GM11168 (cell line): ENCODE results near the gene SLC12A5.
"Not testable (repeated sequence)": the region's sequence is repeated elsewhere in the genome, so short reads cannot be mapped to it uniquely, and the experiment has no call there.

Experiments
- in situ Hi-C: fragments of 300-500 bp; cut with MboI; formaldehyde crosslinking; loops from one replicate; pipeline ENCODE4 v1.12.0; 2022; ENCODE audit warnings: low sequenced_read_pairs; ENCODE audit not compliant: unreplicated experiment

The SLC12A5 gene

GRCh38 chr20:46028772-46029371, at the start of gene SLC12A5:
SLC12A5 (plus strand) TSS chr20:46029215; CDS start chr20:46029345, 130 bp downstream.
- in situ Hi-C loops = no loop called here

GRCh38 chr20:45981261-45981660, 47.8 kb upstream of the SLC12A5 start:
- in situ Hi-C loops = no loop called here

- in situ Hi-C loops = no loop called here
Observed at GRCh38 chr20:45983279-45983743, 45.7 kb upstream of the SLC12A5 start.

GRCh38 chr20:45985573-45985972, 43.4 kb upstream of the SLC12A5 start:
- in situ Hi-C loops = no loop called here

GRCh38 chr20:45987108-45987780, 41.8 kb upstream of the SLC12A5 start:
- in situ Hi-C loops = no loop called here

GRCh38 chr20:45988830-45989229, 40.2 kb upstream of the SLC12A5 start:
- in situ Hi-C loops = not testable (repeated sequence)

GRCh38 chr20:45991616-45992015, 37.4 kb upstream of the SLC12A5 start:
- in situ Hi-C loops = no loop called here

- in situ Hi-C loops = no loop called here
Observed at GRCh38 chr20:45993197-45993951, 35.6 kb upstream of the SLC12A5 start.

- in situ Hi-C loops = no loop called here
Observed at GRCh38 chr20:45994761-45995493, 34.1 kb upstream of the SLC12A5 start.

GRCh38 chr20:45995495-45996097, 33.4 kb upstream of the SLC12A5 start:
- in situ Hi-C loops = not testable (repeated sequence)

- in situ Hi-C loops = no loop called here
Observed at GRCh38 chr20:45997187-45997586, 31.8 kb upstream of the SLC12A5 start.

GRCh38 chr20:45998337-45998736, 30.7 kb upstream of the SLC12A5 start:
- in situ Hi-C loops = no loop called here

GRCh38 chr20:45998761-45999160, 30.3 kb upstream of the SLC12A5 start:
- in situ Hi-C loops = no loop called here

- in situ Hi-C loops = no loop called here
Observed at GRCh38 chr20:45999557-46000261, 29.3 kb upstream of the SLC12A5 start.

- in situ Hi-C loops = no loop called here
Observed at GRCh38 chr20:46000262-46000996, 28.6 kb upstream of the SLC12A5 start.

- in situ Hi-C loops = no loop called here
Observed at GRCh38 chr20:46001498-46001897, 27.5 kb upstream of the SLC12A5 start.

GRCh38 chr20:46002008-46002407, 27.0 kb upstream of the SLC12A5 start:
- in situ Hi-C loops = no loop called here

- in situ Hi-C loops = no loop called here
Observed at GRCh38 chr20:46004187-46004586, 24.8 kb upstream of the SLC12A5 start.
